Panc1 (cell line): Measurements from ENCODE around the gene CSMD2.

ENCODE experiments used
- CTCF ChIP-seq: fragments of 450-650 bp; IDR thresholded peaks from 2 replicates; pipeline ENCODE4 v1.5.1; 2017; ENCODE audit warnings: mild to moderate bottlenecking
- POLR2AphosphoS5 ChIP-seq: IDR thresholded peaks from 2 replicates; pipeline ENCODE4 v1.6.1; 2012; ENCODE audit warnings: mild to moderate bottlenecking, low read depth, low read length, moderate library complexity
- REST ChIP-seq, 2 experiments: IDR thresholded peaks; 2 replicates each; pipeline ENCODE4 v1.6.1; 2011 to 2012; ENCODE audit warnings: low read depth in 2 of 2, control low read depth in 1 of 2, low read length in 1 of 2, mild to moderate bottlenecking in 1 of 2, moderate library complexity in 1 of 2; ENCODE audit not compliant: insufficient read depth in 1 of 2
- SIN3A ChIP-seq: IDR thresholded peaks from 2 replicates; pipeline ENCODE4 v1.6.1; 2012; ENCODE audit warnings: low read depth, mild to moderate bottlenecking, low read length, moderate library complexity, borderline replicate concordance; ENCODE audit not compliant: insufficient read depth
- TCF7L2 ChIP-seq: IDR thresholded peaks from 2 replicates; pipeline ENCODE4 v1.6.1; 2011; ENCODE audit warnings: mild to moderate bottlenecking, low read depth, low read length, inconsistent platforms

GRCh38 chr1:34009340-34009985, 155.6 kb downstream of the CSMD2 start:
- TF ChIP-seq CTCF = no peak
- no peak for TF ChIP-seq SIN3A
- TF ChIP-seq POLR2AphosphoS5 = no peak
- TF ChIP-seq TCF7L2 = no peak
- no peak for TF ChIP-seq REST (IDR thresholded peaks at IDR 0.05; ENCODE audit: insufficient read depth in 1 of 2, low read depth in 2 of 2, low read length in 1 of 2)
